ENCODE results near the gene MCF2L.

- TF ChIP-seq POLR2AphosphoS5 (IDR thresholded peaks at IDR 0.05; ENCODE audit: low read depth, low read length) (no peak), TAF1 (IDR thresholded peaks at IDR 0.05; ENCODE audit: borderline replicate concordance, low read depth, low read length) (no peak)
Measured at GRCh38 chr13:113010510-113010865, 41.5 kb downstream of the MCF2L start.
